ENCODE data around the gene TCERG1L.
"Not testable (repeated sequence)": the region's sequence is repeated elsewhere in the genome, so short reads cannot be mapped to it uniquely, and the experiment has no call there.

The TCERG1L gene

GRCh38 chr10:131167036-131167860 lies 144.3 kb downstream of the TCERG1L start:
- no peak for DNase-seq (ENCODE audit: low read depth in 2 of 2)

- no peak for DNase-seq (ENCODE audit: low read depth in 2 of 2)
These were observed 145.0 kb downstream of the TCERG1L start for GRCh38 chr10:131166486-131166885.

- DNase-seq (ENCODE audit: low read depth in 2 of 2): no peak
These were observed 146.4 kb downstream of the TCERG1L start for GRCh38 chr10:131165092-131165491.

GRCh38 chr10:131162866-131163843 lies 148.4 kb downstream of the TCERG1L start:
- no peak for DNase-seq (ENCODE audit: low read depth in 2 of 2)

- DNase-seq (ENCODE audit: low read depth in 2 of 2): no peak
These were observed 149.3 kb downstream of the TCERG1L start for GRCh38 chr10:131162211-131162610.

- no peak for DNase-seq (ENCODE audit: low read depth in 2 of 2)
These were observed 150.4 kb downstream of the TCERG1L start for GRCh38 chr10:131161087-131161486.

- no peak for DNase-seq (ENCODE audit: low read depth in 2 of 2)
These were observed 151.2 kb downstream of the TCERG1L start for GRCh38 chr10:131160219-131160875.

- no peak for DNase-seq (ENCODE audit: low read depth in 2 of 2)
These were observed 151.8 kb downstream of the TCERG1L start for GRCh38 chr10:131159771-131160170.

GRCh38 chr10:131158695-131159094 lies 152.8 kb downstream of the TCERG1L start:
- no peak for DNase-seq (ENCODE audit: low read depth in 2 of 2)

GRCh38 chr10:131157899-131158298 lies 153.6 kb downstream of the TCERG1L start:
- no peak for DNase-seq (ENCODE audit: low read depth in 2 of 2)

GRCh38 chr10:131155876-131156230 lies 155.7 kb downstream of the TCERG1L start:
- no peak for DNase-seq (ENCODE audit: low read depth in 2 of 2)

GRCh38 chr10:131155218-131155875 lies 156.2 kb downstream of the TCERG1L start:
- no peak for DNase-seq (ENCODE audit: low read depth in 2 of 2)

- DNase-seq (ENCODE audit: low read depth in 2 of 2): no peak
These were observed 157.1 kb downstream of the TCERG1L start for GRCh38 chr10:131154306-131155025.

GRCh38 chr10:131152456-131152855 lies 159.1 kb downstream of the TCERG1L start:
- not testable (repeated sequence) for DNase-seq (ENCODE audit: low read depth in 2 of 2)

GRCh38 chr10:131150126-131150525 lies 161.4 kb downstream of the TCERG1L start:
- no peak for DNase-seq (ENCODE audit: low read depth in 2 of 2)

GRCh38 chr10:131149586-131149985 lies 161.9 kb downstream of the TCERG1L start:
- no peak for DNase-seq (ENCODE audit: low read depth in 2 of 2)

GRCh38 chr10:131149111-131149510 lies 162.4 kb downstream of the TCERG1L start:
- DNase-seq (ENCODE audit: low read depth in 2 of 2): no peak

- no peak for DNase-seq (ENCODE audit: low read depth in 2 of 2)
These were observed 163.3 kb downstream of the TCERG1L start for GRCh38 chr10:131148270-131148669.

GRCh38 chr10:131147301-131147975 lies 164.1 kb downstream of the TCERG1L start:
- DNase-seq (ENCODE audit: low read depth in 2 of 2): no peak

- no peak for DNase-seq (ENCODE audit: low read depth in 2 of 2)
These were observed 164.7 kb downstream of the TCERG1L start for GRCh38 chr10:131146790-131147189.
